GM12878 (cell line): ENCODE measurements around the gene FCGR2B. TPM values are rescaled to one million over a fixed set of nuclear protein-coding genes. Genes with fewer than 3 reads are reported as not detected.

Experiments used
- ATAC-seq: fragments of 200-7000 bp; cut with Tn5 transposase; 3 replicates; pipeline ENCODE4 v1.9.1; 2020; ENCODE audit warnings: mild to moderate bottlenecking, moderate library complexity
- BruUV-seq: library from RNA; stranded (reverse); fragments of 400-500 nt; replicated peaks from 2 replicates; lab custom pipeline; 2021; lab: Mats Ljungman, UMichigan
- CTCF ChIA-PET: fragments of 300-600 bp; sonication (Branson Sonifier 250); formaldehyde crosslinking; extraction: SDS; loops from one replicate; lab custom pipeline; 2021; ENCODE audit warnings: inconsistent platforms; lab: Yijun Ruan, JAX
- POLR2A ChIA-PET: fragments of 350-600 bp; formaldehyde crosslinking; extraction: SDS; loops from one replicate; lab custom pipeline; 2021; ENCODE audit warnings: inconsistent platforms; lab: Charles Lee
- RAD21 ChIA-PET: fragments of 300-600 bp; sonication (Branson Sonifier 250); formaldehyde crosslinking; loops from one replicate; lab custom pipeline; 2023; ENCODE audit warnings: antibody characterized with exemption; ENCODE audit not compliant: unreplicated experiment; lab: Charles Lee
- SMC1A ChIA-PET: fragments of 300-600 bp; sonication (Branson Sonifier 250); formaldehyde crosslinking; loops from one replicate; lab custom pipeline; 2023; ENCODE audit not compliant: unreplicated experiment, uncharacterized antibody; lab: Charles Lee
- DNase-seq: peaks from one replicate; pipeline ENCODE4 v3.0.0-alpha.2; 2011; ENCODE audit warnings: low read depth, low spot score
- FAIRE-seq: peaks from 3 replicates; lab custom pipeline; 2011; peaks lifted over from hg19 to GRCh38; lab: Jason Lieb, UNC
- H2AFZ ChIP-seq: 2 replicates; pipeline ENCODE4 v1.6.0; 2011; ENCODE audit warnings: low read depth, low read length, control low read depth; ENCODE audit not compliant: control insufficient read depth
- H3K27ac ChIP-seq: 2 replicates; pipeline ENCODE4 v1.5.1; 2011; ENCODE audit warnings: control low read depth; ENCODE audit not compliant: control insufficient read depth, insufficient read depth
- H3K27me3 ChIP-seq, 2 experiments: replicated peaks in 1 of 2; 2 replicates each; pipeline versions ENCODE4 v1.6.0 to v1.6.1; 2011; ENCODE audit warnings: low read length in 1 of 2; ENCODE audit not compliant: control insufficient read depth in 2 of 2, insufficient read depth in 2 of 2
- H3K36me3 ChIP-seq, 2 experiments: 2 replicates each; pipeline ENCODE4 v1.5.1; 2011; ENCODE audit warnings: low read length in 1 of 2; ENCODE audit not compliant: control insufficient read depth in 2 of 2, insufficient read depth in 2 of 2
- H3K4me1 ChIP-seq: 2 replicates; pipeline ENCODE4 v1.6.1; 2011; ENCODE audit warnings: mild to moderate bottlenecking, low read length, moderate library complexity, mixed read lengths; ENCODE audit not compliant: control insufficient read depth, insufficient read depth
- H3K4me2 ChIP-seq: 2 replicates; pipeline ENCODE4 v1.6.0; 2011; ENCODE audit warnings: control low read depth; ENCODE audit not compliant: control insufficient read depth, insufficient read depth
- H3K4me3 ChIP-seq: fragments of 200-600 bp; sonication (generic); 2 replicates; pipeline ENCODE4 v1.5.1; 2016
- H3K79me2 ChIP-seq: 2 replicates; pipeline ENCODE4 v1.6.0; 2011; ENCODE audit warnings: low read length; ENCODE audit not compliant: control insufficient read depth, insufficient read depth
- H3K9ac ChIP-seq: 2 replicates; pipeline ENCODE4 v1.8.0; 2011; ENCODE audit warnings: low read length, control low read depth, mixed read lengths; ENCODE audit not compliant: control insufficient read depth, insufficient read depth
- H3K9me3 ChIP-seq: replicated peaks from 3 replicates; pipeline ENCODE4 v1.5.1; 2011; ENCODE audit warnings: mild to moderate bottlenecking, low read length; ENCODE audit not compliant: control insufficient read depth, insufficient read depth
- H4K20me1 ChIP-seq: 2 replicates; pipeline ENCODE4 v1.6.0; 2011; ENCODE audit not compliant: control insufficient read depth, insufficient read depth
- ASH2L ChIP-seq: fragments of 300-600, 200-600 bp; sonication (generic); IDR thresholded peaks from 2 replicates; pipeline ENCODE4 v1.6.1; 2017; ENCODE audit warnings: low read depth, mild to moderate bottlenecking, borderline replicate concordance
- GABPA ChIP-seq: IDR thresholded peaks from 2 replicates; pipeline ENCODE4 v1.6.1; 2014; ENCODE audit warnings: antibody characterized with exemption, low read depth, mild to moderate bottlenecking, inconsistent platforms
- MYB ChIP-seq: fragments of 150-350 bp; IDR thresholded peaks from 2 replicates; pipeline ENCODE4 v1.6.1; 2014; ENCODE audit warnings: mild to moderate bottlenecking, low read depth, low read length, borderline replicate concordance
- PAX8 ChIP-seq: fragments of 450-650 bp; IDR thresholded peaks from 2 replicates; pipeline ENCODE4 v1.6.1; 2017; ENCODE audit warnings: mild to moderate bottlenecking, moderate library complexity
- POLR2AphosphoS5 ChIP-seq: IDR thresholded peaks from 2 replicates; pipeline ENCODE4 v1.6.1; 2011; ENCODE audit warnings: mild to moderate bottlenecking, low read length, inconsistent platforms
- SRF ChIP-seq, 2 experiments: IDR thresholded peaks; 2 replicates each; pipeline ENCODE4 v1.6.1; 2011; ENCODE audit warnings: low read depth in 2 of 2, low read length in 2 of 2, mild to moderate bottlenecking in 1 of 2, moderate library complexity in 1 of 2
- TCF7 ChIP-seq: IDR thresholded peaks from 2 replicates; pipeline ENCODE4 v1.6.1; 2014; ENCODE audit warnings: antibody characterized with exemption, borderline replicate concordance
- WGBS: methylation state at CpG from one replicate; pipeline ENCODE4 v1.1.6; 2016; ENCODE audit warnings: low lambda C conversion rate; ENCODE audit not compliant: insufficient replicate concordance, insufficient coverage; ENCODE audit errors: missing lambda C conversion rate; 5-methylcytosine and 5-hydroxymethylcytosine counted together
- in situ Hi-C: fragments of 300-500 bp; cut with MboI; formaldehyde crosslinking; loops from 9 replicates; pipeline ENCODE4 v1.14.3; 2018; ENCODE audit warnings: mixed read lengths
- intact Hi-C: fragments of 100-400 bp; cut with micrococcal nuclease; formaldehyde crosslinking; loops from one replicate; pipeline ENCODE4 v1.14.2; 2022; ENCODE audit not compliant: unreplicated experiment
- polyA plus RNA-seq, 11 experiments: library from polyadenylated mRNA; depleted of rRNA in 4 of 11; unstranded in 6 of 11; stranded (reverse) in 5 of 11; fragments of >200 nt; fragmentation: Nextera tagmentation in 4 of 11; fragmentation: Illumina TruSeq in 1 of 11; extraction: Ambion mirVana in 4 of 11; extraction: Trizol in 1 of 11; gene quantifications; 1 replicate in 1 of 11; 2 replicates in 10 of 11; pipeline versions ENCODE4 v1.2.1 to v1.2.3, GENCODE V29; 2011 to 2016; ENCODE audit warnings: inconsistent platforms in 2 of 11, missing spikeins in 2 of 11, low read depth in 1 of 11
- total RNA-seq, 4 experiments: library from RNA; depleted of rRNA in 3 of 4; stranded (reverse); fragments of >200 nt in 3 of 4; fragmentation: Illumina TruSeq in 1 of 4; extraction: Trizol in 1 of 4; gene quantifications; 2 replicates each; pipeline versions ENCODE4 v1.2.1 to v1.2.3, GENCODE V29; 2013 to 2021

FCGR2B gene
- total and polyA plus RNA-seq, 10 of the 15 experiments (the other 5 are each of a cell fraction or from before 2014, with no cell fraction given) = 76.6 to 216 (median 108) TPM

- no peak overlapping the region for H3K27ac ChIP-seq
- no peaks in the 10 kb centered on the region for H3K9me3 ChIP-seq
- no peaks in the 10 kb centered on the region for H4K20me1 ChIP-seq
- DNase-seq (no peak), ATAC-seq (no peak), FAIRE-seq (no peak)
- POLR2A ChIA-PET = interaction anchor here (1.6 kb wide), 1 partner anchor 9 kb away, joined by 4 read pairs; no protein-coding TSS in a partner anchor
- no peak overlapping the region for H3K4me2 ChIP-seq
- H2AFZ ChIP-seq = no peak overlapping the region
- TF ChIP-seq SRF (IDR thresholded peaks at IDR 0.05; ENCODE audit: low read depth in 2 of 2, low read length in 2 of 2) = no peak
- TF ChIP-seq ASH2L = no peak
- TF ChIP-seq MYB = no peak
- no peak for TF ChIP-seq PAX8
- TF ChIP-seq POLR2AphosphoS5 = no peak
- no peak for TF ChIP-seq GABPA
- no peak for TF ChIP-seq TCF7
- RAD21 ChIA-PET = no interaction called here
- no TSS peak for BruUV-seq
- peaks cover 50% of the 10 kb centered on the region for H3K4me1 ChIP-seq
- no peak overlapping the region for H3K9ac ChIP-seq
- intact Hi-C loops (no loop called here), in situ Hi-C loops (no loop called here)
- no peak overlapping the region for H3K4me3 ChIP-seq
- H3K27me3 ChIP-seq = no peaks in the 10 kb centered on the region
- SMC1A ChIA-PET = interaction anchor here (1.0 to 1.3 kb wide), 4 partner anchors 9 to 97 kb away, joined by 3 to 4 read pairs (median 3); no protein-coding TSS in a partner anchor
- H3K79me2 ChIP-seq = peaks cover 2% of the 10 kb centered on the region; the same call in 1 of the 2 replicates
- 100% methylated on average over 1 of the region's 1 CpG for WGBS
- H3K36me3 ChIP-seq = no peaks in the 10 kb centered on the region
- CTCF ChIA-PET = no interaction called here
These were observed 57.5 kb downstream of the FCGR2B start for GRCh38 chr1:161720422-161720821.
